Endothelial cell of umbilical vein (primary cell): ENCODE results near the gene TAF11L2. TPM values are rescaled to one million over a fixed set of nuclear protein-coding genes. Genes with fewer than 3 reads are reported as not detected.

Experiments
- BruUV-seq: library from RNA; stranded (reverse); fragments of 400-500 nt; replicated peaks from 2 replicates; lab custom pipeline; 2021; lab: Mats Ljungman, UMichigan
- CTCF ChIA-PET: fragments of 300-600, 350-600 bp; sonication (Branson Sonifier 250); formaldehyde crosslinking; loops from one replicate; lab custom pipeline; 2021; ENCODE audit warnings: antibody characterized with exemption, inconsistent platforms; lab: Charles Lee
- POLR2A ChIA-PET: fragments of 300-600, 350-600 bp; sonication (Branson Sonifier 250); formaldehyde crosslinking; loops from one replicate; lab custom pipeline; 2021; ENCODE audit warnings: antibody characterized with exemption, inconsistent platforms; lab: Charles Lee
- DNase-seq: peaks from one replicate; pipeline ENCODE4 v3.0.0-alpha.2; 2011; ENCODE audit warnings: low read depth, low spot score
- FAIRE-seq: peaks from 2 replicates; lab custom pipeline; 2011; peaks lifted over from hg19 to GRCh38; lab: Jason Lieb, UNC
- H2AFZ ChIP-seq: 2 replicates; pipeline ENCODE4 v1.6.0; 2012; ENCODE audit warnings: low read depth, low read length, control low read depth, inconsistent platforms
- H3K27ac ChIP-seq: 2 replicates; pipeline ENCODE4 v1.5.1; 2011; ENCODE audit warnings: low read depth, mild to moderate bottlenecking, control low read depth, low read length, moderate library complexity; ENCODE audit not compliant: insufficient read depth
- H3K27me3 ChIP-seq, 2 experiments: 2 replicates each; pipeline versions ENCODE4 v1.6.0 to v1.6.1; 2011; ENCODE audit warnings: low read length in 2 of 2, mixed read lengths in 1 of 2; ENCODE audit not compliant: control insufficient read depth in 2 of 2, insufficient read depth in 2 of 2
- H3K36me3 ChIP-seq, 2 experiments: 2 replicates in 1 of 2; 3 replicates in 1 of 2; pipeline ENCODE4 v1.5.1; 2011; ENCODE audit warnings: low read length in 2 of 2, mild to moderate bottlenecking in 1 of 2, moderate library complexity in 1 of 2; ENCODE audit not compliant: control insufficient read depth in 2 of 2, insufficient read depth in 2 of 2; ENCODE audit errors: extremely low read depth in 1 of 2
- H3K4me1 ChIP-seq: 3 replicates; pipeline ENCODE4 v1.5.1; 2011; ENCODE audit warnings: mild to moderate bottlenecking, low read length; ENCODE audit not compliant: control insufficient read depth, insufficient read depth; ENCODE audit errors: extremely low read depth
- H3K4me2 ChIP-seq: 2 replicates; pipeline ENCODE4 v1.6.1; 2011; ENCODE audit warnings: low read length, control low read depth, mixed read lengths; ENCODE audit not compliant: insufficient read depth
- H3K4me3 ChIP-seq, 3 experiments: fragments of 200-600 bp in 1 of 3; sonication (generic), shearing (Covaris generic) in 1 of 3; replicated peaks in 1 of 3; 2 replicates each; pipeline ENCODE4 v1.5.1; 2011 to 2016; ENCODE audit warnings: control low read depth in 3 of 3, low read length in 3 of 3, mild to moderate bottlenecking in 2 of 3, inconsistent platforms in 1 of 3, low read depth in 1 of 3, moderate library complexity in 1 of 3; ENCODE audit not compliant: insufficient read depth in 1 of 3
- H3K79me2 ChIP-seq: 2 replicates; pipeline ENCODE4 v1.6.0; 2012; ENCODE audit warnings: low read length, inconsistent platforms; ENCODE audit not compliant: control insufficient read depth, insufficient read depth
- H3K9ac ChIP-seq: replicated peaks from 2 replicates; pipeline ENCODE3; 2011; ENCODE audit warnings: low read length, control low read depth; ENCODE audit not compliant: insufficient read depth; ENCODE audit errors: extremely low read depth
- H3K9me1 ChIP-seq: replicated peaks from 3 replicates; pipeline ENCODE4 v1.6.0; 2011; ENCODE audit warnings: mild to moderate bottlenecking, low read length; ENCODE audit not compliant: control insufficient read depth, insufficient read depth; ENCODE audit errors: extremely low read depth
- H3K9me3 ChIP-seq: replicated peaks from 2 replicates; pipeline ENCODE4 v1.5.1; 2012; ENCODE audit warnings: low read length, inconsistent platforms; ENCODE audit not compliant: control insufficient read depth, insufficient read depth
- H4K20me1 ChIP-seq: replicated peaks from 2 replicates; pipeline ENCODE3; 2011; ENCODE audit warnings: mild to moderate bottlenecking, low read length; ENCODE audit not compliant: control insufficient read depth, insufficient read depth; ENCODE audit errors: extremely low read depth
- CTCF ChIP-seq, 2 donors: IDR thresholded peaks; 1 replicate in 1 of 2; 2 replicates in 1 of 2; pipeline ENCODE4 v1.5.1; 2011; ENCODE audit warnings: low read length in 2 of 2, mild to moderate bottlenecking in 2 of 2, moderate library complexity in 2 of 2, control low read depth in 1 of 2, inconsistent platforms in 1 of 2, low read depth in 1 of 2; ENCODE audit not compliant: insufficient read depth in 1 of 2; ENCODE audit errors: extremely low read depth in 1 of 2
- EZH2 ChIP-seq: IDR thresholded peaks from 2 replicates; pipeline ENCODE4 v1.6.1; 2012; ENCODE audit warnings: borderline replicate concordance, low read depth, mild to moderate bottlenecking, moderate library complexity, low read length, inconsistent platforms; ENCODE audit not compliant: severe bottlenecking
- FOS ChIP-seq: IDR thresholded peaks from 2 replicates; pipeline ENCODE4 v1.6.1; 2011; ENCODE audit warnings: mild to moderate bottlenecking, low read length, moderate library complexity, borderline replicate concordance; ENCODE audit not compliant: insufficient read depth
- GATA2 ChIP-seq: IDR thresholded peaks from 2 replicates; pipeline ENCODE4 v1.7.0; 2011; ENCODE audit warnings: low read depth, mild to moderate bottlenecking, moderate library complexity, mixed read lengths, low read length; ENCODE audit not compliant: insufficient read length, insufficient read depth
- MAX ChIP-seq: IDR thresholded peaks from 2 replicates; pipeline ENCODE4 v1.6.1; 2011; ENCODE audit not compliant: insufficient read depth, insufficient read length
- POLR2A ChIP-seq: IDR thresholded peaks from 2 replicates; pipeline ENCODE4 v1.6.1; 2012; ENCODE audit warnings: low read depth, mild to moderate bottlenecking, control low read depth, low read length
- POLR2AphosphoS5 ChIP-seq: IDR thresholded peaks from 2 replicates; pipeline ENCODE4 v1.6.1; 2012; ENCODE audit warnings: low read depth, mild to moderate bottlenecking, control low read depth, low read length, moderate library complexity; ENCODE audit not compliant: insufficient read depth
- dilution Hi-C: fragments of 300-500 bp; cut with MboI; formaldehyde crosslinking; loops from one replicate; pipeline ENCODE4 v1.15.0; 2019; ENCODE audit warnings: low sequenced_read_pairs; ENCODE audit not compliant: extremely low pct_ligation_motif_present
- intact Hi-C: fragments of 100-400 bp; cut with micrococcal nuclease; formaldehyde crosslinking; loops from one replicate; pipeline ENCODE4 v1.10.0; 2022
- polyA plus RNA-seq, 4 experiments: library from polyadenylated mRNA; depleted of rRNA in 3 of 4; stranded (reverse) in 3 of 4; unstranded in 1 of 4; fragments of >200 nt; gene quantifications; 2 replicates each; pipeline versions ENCODE4 v1.2.1 to v1.2.3, GENCODE V29; 2011 to 2012; ENCODE audit warnings: missing spikeins in 1 of 4
- total RNA-seq: library from RNA; stranded (reverse); gene quantifications from 2 replicates; pipeline ENCODE4 v1.2.3, GENCODE V29; 2021

TAF11L2 gene
- total and polyA plus RNA-seq, 2 donors (not counting 3 experiments of a cell fraction or from before 2014, with no cell fraction given): not detected

GRCh38 chr5:17455942-17456341, 42.1 kb upstream of the TAF11L2 start:
- CTCF ChIA-PET: no interaction called here
- Histone ChIP-seq H3K9ac (no peak overlapping the region), H3K4me1 (no peaks in the 10 kb centered on the region), H3K27me3 (no peaks in the 10 kb centered on the region), H3K4me2 (no peak overlapping the region), H2AFZ (no peak overlapping the region), H3K27ac (no peak overlapping the region), H3K9me3 (no peaks in the 10 kb centered on the region), H4K20me1 (no peaks in the 10 kb centered on the region), H3K79me2 (no peaks in the 10 kb centered on the region), H3K36me3 (no peaks in the 10 kb centered on the region), H3K4me3 (no peak overlapping the region), H3K9me1 (no peaks in the 10 kb centered on the region)
- no peak for TF ChIP-seq EZH2
- no peak for DNase-seq
- no TSS peak for BruUV-seq
- dilution Hi-C loops (no loop called here), intact Hi-C loops (no loop called here)
- POLR2A ChIA-PET: no interaction called here
- FAIRE-seq: no peak

- no peak overlapping the region for H2AFZ ChIP-seq
- H3K27me3 ChIP-seq: no peaks in the 10 kb centered on the region
- no peaks in the 10 kb centered on the region for H3K36me3 ChIP-seq
- ChIA-PET CTCF (no interaction called here), POLR2A (no interaction called here)
- no peaks in the 10 kb centered on the region for H3K9me3 ChIP-seq
- H3K9ac ChIP-seq: no peak overlapping the region
- no peak overlapping the region for H3K4me3 ChIP-seq
- no TSS peak for BruUV-seq
- H3K4me1 ChIP-seq: no peaks in the 10 kb centered on the region
- no peak overlapping the region for H3K27ac ChIP-seq
- no peaks in the 10 kb centered on the region for H3K9me1 ChIP-seq
- intact Hi-C loops (no loop called here), dilution Hi-C loops (no loop called here)
- no peaks in the 10 kb centered on the region for H4K20me1 ChIP-seq
- FAIRE-seq (no peak), DNase-seq (no peak)
- TF ChIP-seq POLR2AphosphoS5 (no peak), CTCF (IDR thresholded peaks at IDR 0.05; ENCODE audit: extremely low read depth in 1 of 2, insufficient read depth in 1 of 2, low read depth in 1 of 2, low read length in 2 of 2) (no peak), GATA2 (no peak), EZH2 (no peak), POLR2A (no peak), MAX (no peak), FOS (no peak)
- H3K79me2 ChIP-seq: no peaks in the 10 kb centered on the region
- no peak overlapping the region for H3K4me2 ChIP-seq
These were observed 36.2 kb upstream of the TAF11L2 start for GRCh38 chr5:17461793-17462192.
